ENCODE results near the gene ROR1. TPM values are rescaled to one million over a fixed set of nuclear protein-coding genes. Genes with fewer than 3 reads are reported as not detected.
A peak's percentile ranks its signal among the peaks of the same experiment; 100 is the strongest.

ROR1 gene
- polyA plus RNA-seq (2014; cell fraction: cytosol; rRNA removed): 5.1 and 6.5 TPM in 2 replicates
- polyA plus RNA-seq (2014; cell fraction: nucleus; rRNA removed): 2.3 and 2.8 TPM in 2 replicates

DNA sequence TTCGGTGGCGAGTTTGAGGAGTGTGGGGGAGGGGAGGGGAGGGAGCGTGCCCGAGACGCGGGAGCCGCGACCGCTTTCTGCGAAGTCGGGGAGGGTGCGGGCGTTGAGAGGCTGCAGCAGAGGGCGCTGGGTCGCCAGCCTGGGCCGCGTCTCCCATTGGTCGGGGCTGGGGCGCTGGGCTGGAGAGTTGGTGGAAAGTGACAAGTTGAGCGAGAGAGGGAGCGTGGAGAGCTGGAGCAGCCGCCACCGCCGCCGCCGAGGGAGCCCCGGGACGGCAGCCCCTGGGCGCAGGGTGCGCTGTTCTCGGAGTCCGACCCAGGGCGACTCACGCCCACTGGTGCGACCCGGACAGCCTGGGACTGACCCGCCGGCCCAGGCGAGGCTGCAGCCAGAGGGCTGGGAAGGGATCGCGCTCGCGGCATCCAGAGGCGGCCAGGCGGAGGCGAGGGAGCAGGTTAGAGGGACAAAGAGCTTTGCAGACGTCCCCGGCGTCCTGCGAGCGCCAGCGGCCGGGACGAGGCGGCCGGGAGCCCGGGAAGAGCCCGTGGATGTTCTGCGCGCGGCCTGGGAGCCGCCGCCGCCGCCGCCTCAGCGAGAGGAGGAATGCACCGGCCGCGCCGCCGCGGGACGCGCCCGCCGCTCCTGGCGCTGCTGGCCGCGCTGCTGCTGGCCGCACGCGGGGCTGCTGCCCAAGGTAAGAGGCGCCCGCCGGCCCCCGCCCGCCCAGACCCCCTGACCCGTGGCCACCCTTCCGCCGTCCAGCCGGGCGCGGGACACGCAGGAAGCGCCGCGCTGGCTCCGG is at the start of gene ROR1:
Gene ROR1, plus strand, starts transcription at position 203 of the 802 bp plus-strand sequence.
- DNase-seq (ENCODE audit: low spot score): peak; percentile 81

DNA sequence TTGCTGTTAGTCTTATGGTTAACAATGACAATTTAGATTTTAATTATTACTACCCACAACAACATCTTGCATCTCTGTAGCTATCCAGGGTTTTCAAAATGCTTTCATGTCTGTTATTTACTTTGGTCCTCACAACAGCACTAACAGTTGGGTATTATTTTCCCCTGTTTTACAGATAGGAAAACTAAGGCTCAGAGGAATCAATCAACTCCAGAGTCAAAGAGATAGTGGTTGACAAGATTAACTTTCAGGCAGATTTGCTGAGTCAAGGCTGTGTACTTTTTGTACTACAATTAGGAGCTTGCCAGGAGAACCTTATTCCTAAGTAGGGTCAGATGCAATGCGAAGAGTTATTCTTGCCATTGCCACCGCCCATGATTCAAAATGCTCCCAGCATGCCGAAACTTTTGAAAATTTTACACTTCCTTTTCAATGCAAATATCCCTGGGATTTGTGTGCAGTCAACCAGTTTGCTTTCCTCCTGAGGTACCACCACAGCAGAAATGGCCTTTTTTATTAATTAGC is 49.4 kb upstream of the ROR1 start:
- no peak for DNase-seq (ENCODE audit: low spot score)

DNA sequence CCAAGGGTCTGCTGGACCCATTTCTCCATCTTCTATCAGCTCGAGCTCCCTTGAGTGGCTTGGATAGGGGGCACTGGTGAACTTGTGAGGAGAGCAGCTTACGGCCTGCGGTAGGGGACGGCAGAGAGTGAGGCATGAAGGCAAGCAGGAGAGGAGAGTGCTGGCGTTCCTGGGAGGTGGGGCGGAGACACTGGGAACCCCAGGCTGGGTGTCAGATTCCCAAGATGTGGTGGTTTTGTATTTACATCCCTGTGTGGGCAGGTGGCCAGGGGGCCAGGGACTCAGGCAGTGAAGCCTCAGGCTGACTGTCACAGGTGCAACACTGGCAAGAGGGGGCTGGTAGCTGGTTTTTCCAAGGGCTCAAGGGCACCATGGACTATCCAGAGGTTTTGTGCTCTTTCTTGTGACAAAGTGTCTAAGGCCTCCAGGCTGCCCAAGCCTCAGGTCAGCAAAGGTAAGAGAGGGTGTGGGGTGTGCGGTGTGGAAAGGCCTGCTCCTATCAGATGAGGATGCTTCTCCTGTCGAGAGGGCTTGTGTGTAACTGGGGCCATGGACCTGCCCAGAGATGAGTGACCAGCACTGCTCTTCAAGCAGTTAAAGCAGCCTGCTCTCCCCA is 45.1 kb upstream of the ROR1 start:
- peak; percentile 9 for DNase-seq (ENCODE audit: low spot score)

DNA sequence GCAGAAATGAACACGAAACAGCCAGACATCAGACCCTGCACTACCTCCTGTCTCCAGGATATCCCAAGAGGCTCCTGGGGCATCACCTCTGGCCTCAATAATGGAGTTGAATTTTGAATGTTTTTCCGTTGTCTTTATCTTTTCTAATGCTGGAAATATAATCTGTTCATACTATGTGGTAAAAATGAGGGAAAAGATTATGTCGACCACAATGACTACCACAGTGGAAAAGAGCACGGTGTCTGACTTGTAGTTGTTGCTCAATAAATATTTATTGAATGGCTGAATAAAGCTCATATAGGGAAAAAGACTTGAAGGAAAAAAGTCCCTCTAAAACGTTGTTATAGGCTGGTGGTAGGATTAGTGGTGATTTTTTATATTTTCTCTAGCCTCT is 44.6 kb upstream of the ROR1 start:
- no peak for DNase-seq (ENCODE audit: low spot score)

DNA sequence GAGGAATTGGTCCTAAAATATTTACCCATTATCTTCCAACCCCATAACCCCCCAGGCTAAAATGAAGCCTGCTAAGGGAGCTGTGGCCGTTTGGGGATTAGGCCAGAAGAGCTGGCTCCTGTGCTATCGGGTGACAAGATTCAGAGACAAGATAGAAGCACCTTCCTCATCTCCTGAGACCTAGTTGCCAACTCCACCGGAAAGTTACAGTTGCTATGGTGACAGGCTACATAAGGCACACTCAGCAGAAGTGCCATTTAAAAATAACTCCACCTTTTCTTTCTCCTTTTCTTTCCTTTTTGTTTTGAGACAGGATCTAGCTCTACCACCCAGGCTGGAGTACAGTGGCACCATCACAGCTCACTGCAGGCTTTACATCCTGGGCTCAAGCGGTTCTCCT is 43.6 kb upstream of the ROR1 start:
- peak; percentile 51 for DNase-seq (ENCODE audit: low spot score)

DNA sequence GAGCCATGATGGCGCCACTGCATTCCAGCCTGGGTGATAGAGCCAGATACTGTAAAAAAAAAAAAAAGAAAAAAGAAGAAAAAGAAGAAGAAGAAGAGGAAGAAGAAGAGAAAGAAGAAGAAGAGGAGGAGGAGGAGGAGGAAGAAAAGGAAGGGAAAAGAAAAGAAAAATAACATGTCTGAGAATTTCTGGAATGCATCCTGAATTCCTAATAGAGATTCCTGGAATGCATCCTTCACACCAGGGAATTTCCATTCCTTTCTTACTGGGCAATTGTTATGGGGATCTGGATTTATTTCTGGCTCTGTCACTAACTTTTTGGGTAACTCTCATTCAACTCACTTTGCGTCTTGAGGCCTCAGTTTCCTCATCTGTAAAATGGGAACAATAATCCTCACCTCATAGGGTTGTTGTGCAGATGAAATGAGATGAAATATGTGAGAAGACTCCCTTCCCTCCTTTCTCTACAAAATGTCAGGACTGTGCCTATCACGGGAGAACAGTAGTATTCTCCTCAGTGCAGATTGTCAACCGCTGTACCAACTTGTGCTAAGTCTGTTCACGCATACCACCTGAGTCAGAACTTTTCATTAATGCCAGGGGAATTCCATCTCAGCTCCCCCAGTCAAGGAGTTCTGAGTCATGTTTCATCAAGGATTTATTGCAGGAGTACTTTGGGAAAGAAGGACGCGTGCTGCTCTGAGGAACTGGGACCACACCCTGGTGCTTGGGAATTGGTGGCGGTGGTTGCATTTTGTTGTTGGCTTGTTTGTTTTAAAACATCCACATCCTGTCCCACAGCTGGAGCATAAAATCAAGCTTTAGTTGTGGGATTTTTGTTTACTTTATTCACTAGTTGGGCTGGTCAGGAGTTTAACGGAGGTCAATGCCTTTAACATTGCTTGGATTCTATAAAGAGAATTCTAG is 42.4 kb upstream of the ROR1 start:
- no peak for DNase-seq (ENCODE audit: low spot score)

DNA sequence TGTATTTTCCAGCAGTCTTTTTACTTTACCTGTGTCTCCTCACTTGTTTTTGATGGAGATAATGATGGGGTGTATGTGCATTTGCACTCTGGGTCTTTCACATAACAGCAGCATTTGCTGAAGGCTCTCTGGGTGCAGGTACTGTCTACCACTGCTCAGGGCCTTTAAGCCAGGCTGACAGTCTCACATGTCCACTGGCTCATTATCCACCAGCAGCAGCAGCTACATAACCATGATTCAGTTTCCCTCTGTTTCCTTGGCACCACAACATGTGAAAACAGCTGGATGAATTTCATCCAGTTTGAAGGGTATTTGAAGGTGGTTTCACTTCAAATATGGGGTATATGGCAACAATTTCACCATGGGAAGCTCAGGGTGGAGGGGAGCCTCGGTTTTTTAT is 41.2 kb upstream of the ROR1 start:
- DNase-seq (ENCODE audit: low spot score): no peak

DNA sequence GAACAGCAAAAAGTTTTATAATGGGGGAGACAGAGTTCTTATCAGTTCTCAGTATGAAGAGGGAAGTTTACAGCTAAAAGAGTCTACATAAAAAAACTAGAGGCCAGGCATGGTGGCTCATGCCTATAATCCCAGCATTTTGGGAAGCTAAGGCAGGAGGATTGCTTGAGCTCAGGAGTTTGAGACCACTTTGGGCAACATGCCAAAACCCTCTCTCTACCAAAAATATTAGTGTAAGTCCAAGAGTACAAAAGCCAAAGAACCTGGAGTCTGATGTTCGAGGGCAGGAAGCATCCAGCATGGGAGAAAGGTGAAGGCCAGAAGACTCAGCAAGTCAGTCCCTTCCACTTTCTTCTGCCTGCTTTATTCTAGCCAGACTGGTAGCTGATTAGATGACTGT is 35.0 kb upstream of the ROR1 start:
- DNase-seq (ENCODE audit: low spot score): no peak

DNA sequence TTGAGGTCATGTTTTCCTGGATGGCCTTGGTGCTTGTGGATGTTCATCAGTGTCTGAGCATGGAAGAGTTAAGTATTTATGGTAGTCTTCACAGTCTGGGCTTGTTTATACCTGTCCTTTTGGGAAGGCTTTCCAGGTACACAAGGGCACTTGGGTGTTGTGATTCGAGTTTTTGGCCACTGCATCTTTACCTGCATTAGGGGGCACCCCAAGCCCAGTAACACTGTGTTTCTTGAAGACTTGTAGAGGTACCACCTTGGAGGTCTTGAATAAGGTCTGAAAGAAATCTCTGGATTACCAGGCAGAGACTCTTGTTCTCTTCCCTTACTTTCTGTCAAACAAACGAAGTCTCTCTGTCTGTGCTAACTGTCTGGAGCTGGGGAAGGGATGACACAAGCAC is 34.4 kb upstream of the ROR1 start:
- no peak for DNase-seq (ENCODE audit: low spot score)

DNA sequence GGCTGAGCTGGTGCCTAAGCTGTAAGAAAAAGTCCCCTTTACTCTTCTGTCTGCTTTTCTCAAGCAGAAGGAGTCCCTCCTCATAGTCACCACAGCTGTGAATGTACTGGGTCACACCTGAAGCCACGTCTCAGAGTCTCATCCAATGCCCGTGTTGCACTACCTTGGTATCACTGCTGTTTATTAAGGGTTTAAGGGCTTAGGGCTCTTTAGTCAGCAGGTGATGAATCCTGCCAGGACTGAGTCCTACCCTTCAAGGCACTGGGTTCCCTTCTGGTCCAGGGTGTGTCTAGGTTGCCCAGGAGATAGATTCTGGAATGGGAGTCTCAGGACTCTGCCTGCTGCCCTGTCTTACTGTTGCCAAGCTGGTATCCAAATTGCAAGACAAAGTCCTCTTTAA is 33.4 kb upstream of the ROR1 start:
- no peak for DNase-seq (ENCODE audit: low spot score)

DNA sequence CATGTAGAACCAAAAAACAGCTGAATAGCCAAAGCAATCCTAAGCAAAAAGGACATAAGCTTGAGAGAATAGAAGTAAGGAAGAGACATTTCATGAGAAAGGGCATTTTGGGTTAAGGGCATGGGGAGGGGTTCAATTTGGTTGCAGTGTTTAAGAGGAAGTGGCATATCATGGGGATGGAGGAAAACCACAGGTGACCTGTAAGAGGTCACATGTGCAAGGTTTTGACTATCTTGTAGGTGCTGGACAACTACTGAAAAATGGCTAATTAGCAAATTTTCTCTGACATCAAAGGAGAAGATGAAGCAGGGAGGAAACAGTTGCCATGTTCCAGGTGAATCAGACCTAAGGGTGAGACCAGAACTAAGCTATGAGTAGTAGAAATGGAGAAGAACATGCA is 31.3 kb upstream of the ROR1 start:
- DNase-seq (ENCODE audit: low spot score): no peak

DNA sequence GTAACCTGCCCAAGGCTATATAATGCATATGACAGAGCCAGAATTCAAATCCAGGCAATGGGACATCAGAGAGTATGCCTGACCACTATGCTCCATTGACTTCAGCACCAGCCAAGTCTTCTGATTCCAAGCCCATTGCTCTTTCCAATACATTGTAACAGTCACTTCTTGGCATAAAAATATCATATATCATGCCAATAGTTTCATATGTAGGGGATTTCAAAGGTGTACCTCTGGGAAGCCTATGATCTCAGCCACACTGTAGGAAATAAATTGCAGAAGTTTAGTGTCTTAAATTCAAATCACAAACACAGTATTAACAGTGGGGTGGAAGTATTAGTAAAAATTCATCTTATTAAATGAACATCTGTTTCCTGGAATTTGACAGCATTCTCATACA is 30.0 kb upstream of the ROR1 start:
- DNase-seq (ENCODE audit: low spot score): no peak

DNA sequence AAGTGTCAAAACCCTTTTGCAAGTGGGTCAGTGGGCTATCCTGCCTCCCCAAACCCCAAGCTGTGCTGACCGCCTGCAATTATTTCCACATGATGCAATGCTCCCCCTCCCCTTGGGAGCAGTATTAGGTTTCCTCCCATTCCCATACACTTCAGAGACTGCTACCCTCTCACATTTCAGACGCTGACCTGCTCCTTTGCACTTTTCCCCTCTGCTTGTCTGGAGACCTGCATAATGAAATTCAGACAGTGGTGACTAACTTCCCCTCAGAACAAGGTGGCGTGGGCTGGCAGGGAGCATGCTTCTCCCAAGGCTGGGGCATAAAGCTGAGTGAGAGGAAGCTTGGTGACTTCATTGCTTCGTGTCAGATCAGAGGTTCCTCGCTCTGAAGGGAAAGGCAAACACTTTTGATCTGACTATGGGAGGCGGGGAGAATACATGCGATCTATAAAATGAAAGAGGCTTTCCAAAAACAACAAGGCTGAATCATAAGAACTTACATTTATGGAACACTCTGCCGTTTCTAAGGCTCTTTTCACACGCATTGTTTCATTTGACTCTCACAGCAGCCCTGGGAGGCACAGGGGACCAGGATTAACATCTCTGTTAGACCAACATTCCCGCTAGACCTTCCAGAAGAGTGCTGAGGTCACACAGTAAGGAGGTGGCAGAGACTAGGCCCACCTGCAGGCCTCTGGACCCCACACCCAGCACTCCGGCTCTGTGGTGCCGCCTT is 27.5 kb upstream of the ROR1 start:
- DNase-seq (ENCODE audit: low spot score): peak; percentile 24

DNA sequence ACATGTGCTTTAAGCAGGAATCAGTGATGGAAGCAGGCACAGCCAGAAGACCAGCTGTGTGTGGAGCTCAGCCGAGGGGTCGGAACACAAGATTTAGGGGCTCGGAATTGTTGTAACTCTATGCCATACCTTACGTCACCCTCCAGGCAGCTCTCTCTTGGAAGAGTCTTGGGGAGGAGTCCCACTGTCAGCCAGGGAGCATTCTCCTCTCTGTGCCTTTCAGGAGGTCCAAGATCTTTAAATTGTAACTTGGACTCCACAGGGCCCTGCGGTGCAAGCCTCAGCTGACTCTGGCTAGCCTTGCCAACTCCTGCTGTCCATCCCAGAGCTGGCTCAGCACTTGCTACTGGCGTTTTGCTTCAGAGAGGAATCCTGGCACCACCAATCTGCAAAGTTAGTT is 26.4 kb upstream of the ROR1 start:
- no peak for DNase-seq (ENCODE audit: low spot score)

DNA sequence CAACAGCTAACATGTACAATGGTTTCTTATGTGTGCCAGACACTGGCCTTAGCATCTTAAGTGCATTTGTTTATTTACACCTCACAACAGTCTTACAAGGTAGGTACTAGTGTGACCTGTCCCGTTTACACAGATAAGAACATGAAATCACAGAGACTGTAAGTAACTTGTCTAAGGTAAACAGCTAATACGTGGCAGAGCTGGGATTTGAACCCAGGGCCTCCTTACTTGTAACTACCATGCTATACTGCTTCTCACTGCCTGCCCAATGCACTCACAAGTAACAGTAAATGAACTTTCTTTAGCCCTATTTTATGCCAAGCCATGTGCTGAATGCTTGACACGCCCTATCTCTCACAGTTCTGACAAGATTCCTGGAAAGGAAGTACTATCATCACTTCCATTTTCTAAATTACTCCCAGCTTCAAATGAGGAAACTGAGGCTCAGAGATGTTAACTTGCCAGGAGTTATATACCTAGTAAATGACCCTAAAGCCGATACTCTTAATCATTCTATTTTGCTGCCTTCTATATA is 25.7 kb upstream of the ROR1 start:
- no peak for DNase-seq (ENCODE audit: low spot score)

DNA sequence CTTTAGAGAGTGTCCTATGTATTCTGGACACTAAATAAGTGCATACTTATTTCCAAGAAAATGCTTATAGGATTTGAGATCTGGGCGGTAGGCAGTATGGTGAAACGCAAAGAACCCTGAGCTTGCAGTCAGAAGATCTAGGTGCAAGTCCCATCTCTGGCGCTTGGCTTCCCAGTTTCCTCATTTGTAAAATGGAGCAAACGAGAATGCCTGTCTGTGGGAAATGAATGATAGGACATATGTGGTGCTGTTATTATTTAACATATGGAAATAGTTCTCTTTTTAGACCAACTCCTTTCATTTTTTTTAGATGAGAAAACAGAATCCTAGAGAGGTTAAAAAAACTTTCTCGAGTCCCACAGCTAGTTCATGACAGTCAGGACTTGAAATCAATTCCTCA is 25.2 kb upstream of the ROR1 start:
- no peak for DNase-seq (ENCODE audit: low spot score)

DNA sequence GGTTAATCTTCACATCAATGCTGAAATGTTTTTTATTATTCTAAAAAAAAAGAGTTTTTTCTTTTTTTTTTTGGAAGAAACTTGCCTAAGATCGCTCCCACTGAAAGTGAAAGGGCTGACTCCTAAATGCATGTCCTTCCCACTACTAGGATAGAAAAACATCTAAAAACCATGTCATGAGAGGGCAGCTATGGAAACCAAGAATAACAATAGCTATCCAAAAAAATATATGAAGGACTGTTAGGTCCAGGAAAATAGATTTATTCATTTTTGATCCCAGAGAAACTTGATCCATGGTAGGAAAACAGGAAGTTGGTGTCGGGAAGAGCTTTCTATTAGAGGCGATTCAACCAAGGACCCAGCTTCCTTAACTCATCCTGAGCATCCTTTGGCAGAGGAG is 23.1 kb upstream of the ROR1 start:
- DNase-seq (ENCODE audit: low spot score): no peak

DNA sequence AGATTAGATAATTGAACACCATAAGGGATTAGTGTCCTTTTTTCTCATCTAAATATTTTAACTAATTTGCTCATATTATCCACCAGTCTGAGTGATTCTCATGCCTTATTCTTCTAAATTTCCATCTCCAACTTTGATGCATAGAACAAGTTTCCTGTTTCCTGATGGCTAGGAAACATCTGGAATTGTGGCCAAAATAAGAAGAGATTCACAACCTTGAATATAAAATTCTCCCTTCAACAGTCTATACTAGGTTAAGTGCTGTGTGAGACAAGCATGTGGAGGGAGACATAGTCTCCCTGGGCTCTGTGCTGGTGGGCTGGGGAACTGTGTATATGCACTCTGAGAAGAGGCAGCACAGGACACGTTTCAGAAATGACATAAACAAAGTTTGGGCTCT is 21.6 kb upstream of the ROR1 start:
- no peak for DNase-seq (ENCODE audit: low spot score)

DNA sequence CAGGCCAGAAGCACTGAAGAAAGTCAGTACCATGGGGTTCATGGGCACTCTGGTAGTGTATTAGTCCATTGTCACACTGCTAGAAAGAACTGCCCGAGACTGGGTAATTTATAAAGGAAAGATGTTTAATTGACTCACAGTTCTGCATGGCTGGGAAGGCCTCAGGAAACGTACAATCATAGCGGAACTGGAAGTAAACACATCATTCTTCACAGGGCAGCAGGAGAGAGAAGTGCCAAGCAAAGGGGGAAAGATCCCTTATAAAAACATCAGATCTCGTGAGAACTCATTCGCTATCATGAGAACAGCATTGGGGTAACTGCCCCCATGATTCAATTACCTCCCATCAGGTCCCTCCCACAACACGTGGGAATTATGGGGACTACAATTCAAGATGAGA is 20.2 kb upstream of the ROR1 start:
- DNase-seq (ENCODE audit: low spot score): no peak

DNA sequence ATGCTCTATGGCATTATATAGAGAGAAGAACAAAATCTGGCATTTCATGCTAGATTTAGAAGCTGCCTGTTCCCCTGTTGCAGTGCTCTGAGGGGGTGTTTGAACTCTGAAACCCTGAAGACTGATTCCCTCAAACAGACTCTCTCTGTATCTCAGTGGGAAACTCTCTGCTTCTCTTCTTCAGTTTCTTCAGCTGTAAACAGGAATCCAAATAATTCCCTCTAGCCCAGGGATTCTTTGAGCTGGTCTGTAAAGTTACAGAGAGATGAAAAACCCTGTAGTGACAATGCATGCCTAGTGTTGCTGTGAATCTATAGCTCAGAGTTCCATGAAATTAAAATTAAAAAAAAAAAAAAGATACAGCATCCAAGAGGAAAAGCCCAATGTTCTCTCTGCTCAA is 17.0 kb upstream of the ROR1 start:
- DNase-seq (ENCODE audit: low spot score): no peak

DNA sequence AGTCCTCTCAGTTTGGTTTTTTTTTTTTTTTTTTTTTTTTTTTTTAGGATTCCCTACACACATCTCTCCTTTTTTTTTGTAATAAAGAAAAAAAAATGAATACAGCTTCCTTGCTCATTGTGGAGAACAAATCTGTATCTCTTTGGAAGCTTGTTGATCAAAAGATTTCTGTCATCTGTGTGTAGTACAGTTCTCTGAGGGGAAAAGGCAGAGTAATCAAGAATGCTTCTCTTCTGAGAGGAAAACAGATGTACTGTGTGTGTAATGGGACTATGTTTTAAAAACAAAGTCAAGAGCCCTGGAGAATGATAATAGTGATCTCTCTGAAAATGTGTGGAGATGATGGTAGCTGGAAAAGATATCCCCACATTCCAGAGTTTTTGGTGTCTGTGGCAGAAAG is 16.5 kb upstream of the ROR1 start:
- DNase-seq (ENCODE audit: low spot score): no peak
